A673 (cell line): ENCODE data around the gene ADRA2C. TPM values are rescaled to one million over a fixed set of nuclear protein-coding genes. Genes with fewer than 3 reads are reported as not detected.

Experiments
- BruUV-seq: library from RNA; stranded (reverse); fragments of 400-500 nt; replicated peaks from 2 replicates; lab custom pipeline; 2021; lab: Mats Ljungman, UMichigan
- CTCF ChIA-PET: fragments of 300-600 bp; sonication (Branson Sonifier 250); formaldehyde crosslinking; loops from one replicate; lab custom pipeline; 2022; ENCODE audit warnings: antibody characterized with exemption; lab: Charles Lee
- POLR2A ChIA-PET: fragments of 300-600 bp; sonication (Branson Sonifier 250); formaldehyde crosslinking; loops from one replicate; lab custom pipeline; 2022; ENCODE audit warnings: antibody characterized with exemption; ENCODE audit not compliant: low non-redundant PET; lab: Charles Lee
- DNase-seq: peaks from one replicate; pipeline ENCODE4 v3.0.0-alpha.2; 2015; ENCODE audit warnings: low spot score
- H3K27ac ChIP-seq: fragments of 200-600 bp; sonication (generic); 2 replicates; pipeline ENCODE4 v1.5.1; 2016; ENCODE audit warnings: mixed run types, low read depth, mild to moderate bottlenecking, mixed read lengths, antibody characterized with exemption, low read length; ENCODE audit not compliant: poor library complexity, severe bottlenecking
- H3K27me3 ChIP-seq: fragments of 200-600 bp; sonication (generic); replicated peaks from 2 replicates; pipeline ENCODE4 v1.6.1; 2017; ENCODE audit warnings: mixed run types, low read depth, mild to moderate bottlenecking, mixed read lengths, antibody characterized with exemption, low read length; ENCODE audit not compliant: insufficient read depth, poor library complexity
- H3K36me3 ChIP-seq: fragments of 200-600 bp; sonication (generic); 2 replicates; pipeline ENCODE4 v1.6.1; 2016; ENCODE audit warnings: mixed run types, mild to moderate bottlenecking, mixed read lengths, antibody characterized with exemption, low read length; ENCODE audit not compliant: insufficient read depth, poor library complexity, severe bottlenecking
- H3K4me1 ChIP-seq: fragments of 200-600 bp; sonication (generic); 2 replicates; pipeline ENCODE4 v1.6.1; 2017; ENCODE audit warnings: mixed run types, mild to moderate bottlenecking, mixed read lengths, antibody characterized with exemption, low read length; ENCODE audit not compliant: insufficient read depth, poor library complexity, severe bottlenecking
- H3K4me3 ChIP-seq: fragments of 200-600 bp; sonication (generic); 2 replicates; pipeline ENCODE4 v1.5.1; 2016; ENCODE audit warnings: low read depth, mixed run types, mild to moderate bottlenecking, mixed read lengths, low read length; ENCODE audit not compliant: poor library complexity, severe bottlenecking
- H3K9me3 ChIP-seq: fragments of 200-600 bp; sonication (generic); 2 replicates; pipeline ENCODE4 v1.6.1; 2016; ENCODE audit warnings: mixed run types, low read depth, mild to moderate bottlenecking, mixed read lengths, antibody characterized with exemption, low read length; ENCODE audit not compliant: poor library complexity, severe bottlenecking
- EZH2 ChIP-seq: fragments of 200-600 bp; sonication (generic); IDR thresholded peaks from 2 replicates; pipeline ENCODE4 v1.6.1; 2017; ENCODE audit warnings: borderline replicate concordance, low read depth, mild to moderate bottlenecking, mixed read lengths, antibody characterized with exemption, low read length; ENCODE audit not compliant: poor library complexity, severe bottlenecking
- intact Hi-C: fragments of 100-400 bp; cut with micrococcal nuclease; formaldehyde crosslinking; loops from one replicate; pipeline ENCODE4 v1.10.0; 2022; ENCODE audit not compliant: unreplicated experiment
- total RNA-seq: library from RNA; stranded (reverse); gene quantifications from 2 replicates; pipeline ENCODE4 v1.2.3, GENCODE V29; 2021
- TF ChIP-seq, protein P1 (sequence below): fragments of 300-800, 200-600 bp; sonication (generic); conservative IDR thresholded peaks from 2 replicates; pipeline ENCODE4 v1.5.1; 2017; ENCODE audit warnings: low read depth, mild to moderate bottlenecking, antibody characterized with exemption, low read length, moderate library complexity, mixed read lengths

Gene ADRA2C
- total RNA-seq, 1 experiment from 2014 or later = 14.8 TPM

DNA sequence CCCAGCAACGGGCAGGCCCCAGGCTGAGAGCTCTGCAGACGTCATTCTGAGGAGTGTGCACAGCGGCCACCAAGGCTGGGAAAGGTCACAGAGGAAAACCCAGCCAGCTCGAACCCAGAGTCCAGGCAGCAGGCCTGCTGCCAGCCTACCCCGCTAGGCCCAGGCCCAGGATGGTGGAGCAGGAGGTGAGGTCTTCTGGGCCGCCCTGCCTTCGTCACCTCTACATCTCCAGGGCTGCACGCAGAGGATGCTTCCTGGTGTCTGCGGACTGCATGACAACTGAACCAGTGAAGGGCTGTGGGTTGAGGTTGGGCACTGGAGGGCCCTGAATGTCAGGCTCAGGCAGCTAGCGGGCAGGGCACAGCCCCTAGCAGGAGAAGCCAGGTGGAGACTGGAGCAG lies 5.8 kb upstream of the ADRA2C start:
- intact Hi-C loops = no loop called here
- Histone ChIP-seq H3K27ac (no peak overlapping the region), H3K27me3 (no peaks in the 10 kb centered on the region), H3K36me3 (no peaks in the 10 kb centered on the region), H3K4me3 (no peak overlapping the region), H3K4me1 (no peaks in the 10 kb centered on the region), H3K9me3 (no peaks in the 10 kb centered on the region)
- DNase-seq = no peak
- TF ChIP-seq EZH2 = no peak
- TF ChIP-seq, protein P1, sequence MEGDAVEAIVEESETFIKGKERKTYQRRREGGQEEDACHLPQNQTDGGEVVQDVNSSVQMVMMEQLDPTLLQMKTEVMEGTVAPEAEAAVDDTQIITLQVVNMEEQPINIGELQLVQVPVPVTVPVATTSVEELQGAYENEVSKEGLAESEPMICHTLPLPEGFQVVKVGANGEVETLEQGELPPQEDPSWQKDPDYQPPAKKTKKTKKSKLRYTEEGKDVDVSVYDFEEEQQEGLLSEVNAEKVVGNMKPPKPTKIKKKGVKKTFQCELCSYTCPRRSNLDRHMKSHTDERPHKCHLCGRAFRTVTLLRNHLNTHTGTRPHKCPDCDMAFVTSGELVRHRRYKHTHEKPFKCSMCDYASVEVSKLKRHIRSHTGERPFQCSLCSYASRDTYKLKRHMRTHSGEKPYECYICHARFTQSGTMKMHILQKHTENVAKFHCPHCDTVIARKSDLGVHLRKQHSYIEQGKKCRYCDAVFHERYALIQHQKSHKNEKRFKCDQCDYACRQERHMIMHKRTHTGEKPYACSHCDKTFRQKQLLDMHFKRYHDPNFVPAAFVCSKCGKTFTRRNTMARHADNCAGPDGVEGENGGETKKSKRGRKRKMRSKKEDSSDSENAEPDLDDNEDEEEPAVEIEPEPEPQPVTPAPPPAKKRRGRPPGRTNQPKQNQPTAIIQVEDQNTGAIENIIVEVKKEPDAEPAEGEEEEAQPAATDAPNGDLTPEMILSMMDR = no peak
- no TSS peak for BruUV-seq
- ChIA-PET CTCF (no interaction called here), POLR2A (no interaction called here)

DNA sequence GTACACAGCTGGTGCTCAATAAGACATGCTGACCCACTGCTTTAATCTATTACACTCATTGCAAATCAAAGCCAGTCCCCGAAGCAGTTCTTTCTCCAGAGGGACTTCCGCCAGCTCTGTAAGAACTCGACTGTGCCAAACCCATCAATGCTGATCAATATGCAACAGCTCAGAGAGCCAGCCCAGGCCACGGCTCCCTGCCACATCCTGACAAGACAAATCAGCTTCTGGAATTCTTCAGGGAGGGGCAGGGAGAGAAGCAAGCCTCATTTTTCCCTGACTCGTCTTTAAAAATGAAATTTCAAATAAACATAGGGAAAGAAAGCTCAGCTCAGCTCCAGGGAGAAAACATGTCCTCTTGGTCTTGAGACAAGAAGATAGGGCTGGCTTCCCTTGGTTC lies 5.3 kb upstream of the ADRA2C start:
- Histone ChIP-seq H3K4me1 (no peaks in the 10 kb centered on the region), H3K27me3 (no peaks in the 10 kb centered on the region), H3K9me3 (no peaks in the 10 kb centered on the region), H3K36me3 (no peaks in the 10 kb centered on the region), H3K27ac (no peak overlapping the region), H3K4me3 (no peak overlapping the region)
- no peak for TF ChIP-seq EZH2
- TF ChIP-seq, protein P1 = no peak
- DNase-seq = peak; percentile 14
- no TSS peak for BruUV-seq
- ChIA-PET POLR2A (no interaction called here), CTCF (no interaction called here)
- intact Hi-C loops = no loop called here

DNA sequence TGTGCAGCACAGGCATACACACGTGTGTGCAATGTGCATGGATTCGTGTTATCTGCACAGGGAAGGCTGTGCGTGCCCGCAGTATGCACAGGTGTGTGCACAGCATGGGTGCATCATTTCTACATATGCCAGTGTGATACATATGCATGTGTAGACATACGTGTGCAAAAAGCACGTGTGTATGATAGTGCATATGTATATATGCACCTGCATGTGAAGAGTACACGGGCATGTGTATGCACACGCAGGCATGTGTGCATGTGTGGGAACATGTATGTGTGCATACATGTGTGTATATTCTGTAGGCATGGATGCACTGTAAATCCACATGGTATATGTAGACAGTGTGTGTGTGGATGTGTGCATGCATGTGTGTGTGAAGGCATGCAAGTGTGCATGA lies 3.9 kb upstream of the ADRA2C start:
- Histone ChIP-seq H3K27me3 (no peaks in the 10 kb centered on the region), H3K9me3 (no peaks in the 10 kb centered on the region), H3K27ac (no peak overlapping the region), H3K4me3 (no peak overlapping the region), H3K36me3 (no peaks in the 10 kb centered on the region), H3K4me1 (peaks cover 3% of the 10 kb centered on the region)
- DNase-seq = no peak
- no TSS peak for BruUV-seq
- intact Hi-C loops = no loop called here
- TF ChIP-seq, protein P1 = no peak
- TF ChIP-seq EZH2 = no peak
- POLR2A ChIA-PET = no interaction called here
- CTCF ChIA-PET = no interaction called here
